GM19468 (cell line): ENCODE results near the gene SORCS1.

ENCODE experiments used
- ATAC-seq: cut with Tn5 transposase; IDR thresholded peaks from one replicate; pipeline ENCODE4 v1.9.1; 2021; ENCODE audit warnings: mild to moderate bottlenecking, moderate library complexity, moderate number of reproducible peaks; ENCODE audit not compliant: unreplicated experiment; ENCODE audit errors: extremely low read depth

The SORCS1 gene

DNA sequence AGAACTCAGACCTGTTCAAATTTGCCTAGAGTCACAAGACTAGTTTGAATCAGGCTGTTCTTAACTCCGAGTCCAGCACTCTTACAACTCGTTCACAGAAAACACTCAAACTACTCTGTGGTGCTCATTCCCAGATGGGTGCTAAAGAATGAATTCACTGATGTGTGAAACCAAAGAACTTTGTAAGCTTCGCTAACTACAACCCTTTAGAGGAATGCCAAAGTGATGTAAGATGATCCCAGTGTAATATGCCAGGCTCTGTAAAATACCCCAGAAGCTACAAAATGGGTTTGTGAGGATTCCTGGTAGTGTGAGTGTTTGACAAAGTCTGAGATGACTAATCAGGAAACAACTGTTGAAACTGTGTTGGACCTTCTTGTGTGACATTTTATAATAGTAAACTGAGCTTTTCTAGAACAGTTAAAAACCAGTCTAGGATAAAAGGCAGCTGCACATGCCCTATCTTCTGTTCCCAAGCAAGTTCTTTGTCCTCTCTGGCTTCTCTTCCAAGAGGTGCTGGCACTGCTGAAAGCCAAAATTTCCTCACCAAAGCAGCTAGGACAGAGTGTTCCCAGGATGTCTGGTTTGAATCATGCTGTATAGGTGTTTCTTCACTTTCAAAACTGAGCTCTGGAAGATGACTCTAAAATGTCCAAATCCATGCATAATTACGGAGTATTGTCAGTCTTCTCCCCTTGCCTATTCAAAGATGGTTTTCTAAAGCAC lies 527.6 kb downstream of the SORCS1 start:
- ATAC-seq, result no peak

DNA sequence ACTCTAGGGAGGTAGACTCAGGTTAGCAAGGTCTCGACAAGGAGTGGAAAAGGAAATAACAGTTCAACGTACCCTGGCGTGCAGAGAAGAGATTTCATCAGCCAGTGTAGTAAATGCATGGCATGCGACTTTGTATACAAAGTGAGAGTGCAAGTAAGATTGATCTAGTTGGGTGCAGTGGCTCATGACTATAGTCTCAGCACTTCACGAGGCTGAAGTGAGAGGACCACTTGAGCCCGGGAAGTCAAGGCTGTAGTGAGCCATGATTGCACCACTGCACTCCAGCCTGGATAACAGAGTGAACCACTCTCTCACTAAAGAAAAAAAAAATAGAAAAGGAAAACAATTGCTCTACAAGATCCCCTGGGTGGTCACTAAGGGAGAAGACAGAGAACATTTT lies 528.6 kb downstream of the SORCS1 start:
- ATAC-seq, result no peak

DNA sequence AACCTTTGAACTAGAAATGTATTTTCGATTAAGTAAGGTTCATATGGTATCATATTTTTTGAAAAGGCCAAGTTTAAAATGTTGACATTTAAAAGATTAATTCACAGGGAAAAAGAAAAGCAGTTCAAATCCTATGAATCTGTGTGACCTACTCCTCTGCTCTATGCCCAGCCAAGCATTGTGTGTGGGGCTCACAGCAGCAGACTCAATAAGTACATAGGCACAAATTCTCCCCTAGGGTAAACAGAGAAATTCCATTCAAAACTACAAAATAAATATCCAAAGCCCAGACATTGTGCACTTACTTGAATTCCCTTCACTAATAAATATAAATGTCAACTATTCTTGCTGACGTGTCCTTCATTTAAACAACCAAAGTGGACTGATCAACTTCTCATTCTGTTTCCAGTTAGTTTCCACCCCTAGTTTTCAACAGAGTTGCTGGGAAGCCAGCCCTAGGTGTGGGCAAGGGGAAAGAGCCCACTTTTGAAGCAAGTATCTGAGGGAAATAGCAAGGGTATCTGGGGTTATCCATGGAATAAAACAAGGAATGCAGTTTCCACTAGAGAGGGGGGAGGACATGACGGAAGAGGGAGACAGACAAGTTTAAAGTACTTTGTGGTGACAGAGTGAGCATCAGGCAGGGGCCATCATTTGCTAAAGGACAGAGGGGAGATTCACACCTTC lies 533.3 kb downstream of the SORCS1 start:
- no peak for ATAC-seq

DNA sequence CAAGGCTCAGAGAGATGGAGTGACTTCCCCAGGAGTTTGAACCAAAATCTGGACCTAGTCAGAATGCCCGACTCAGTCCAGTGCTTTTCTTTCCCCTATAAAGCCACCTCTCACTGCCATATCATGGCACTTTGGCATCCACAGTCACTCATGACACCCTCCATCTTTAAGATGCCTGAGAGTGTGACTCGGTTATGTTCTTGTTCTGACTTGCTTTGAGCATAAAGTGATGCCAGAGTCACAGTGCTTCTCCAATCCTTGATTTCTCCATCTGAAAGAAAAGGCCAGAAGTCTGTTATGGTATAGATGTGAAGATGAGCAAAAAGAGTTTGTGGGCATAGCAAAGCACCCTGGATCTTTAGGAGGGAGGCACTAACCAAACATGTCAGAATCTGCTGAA lies 538.1 kb downstream of the SORCS1 start:
- no peak for ATAC-seq

DNA sequence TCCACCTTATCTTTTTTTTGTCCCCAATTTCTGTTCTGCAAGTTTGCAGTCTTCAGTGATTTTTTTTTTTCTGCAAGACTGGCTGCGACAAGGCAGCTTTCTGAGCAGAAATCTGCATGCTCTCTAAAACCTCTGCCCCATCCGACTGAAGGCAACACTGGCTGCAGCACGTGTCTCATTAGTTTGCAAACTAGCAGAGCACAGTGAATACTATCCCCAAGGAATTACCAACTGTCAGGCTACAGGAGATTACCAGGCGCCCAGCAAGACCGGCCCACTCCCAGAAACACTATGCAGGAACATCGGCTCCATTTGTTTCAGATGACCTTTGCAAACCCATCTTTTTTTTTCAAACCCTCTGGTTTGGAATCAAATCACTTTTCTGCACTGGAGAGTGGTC lies 538.8 kb downstream of the SORCS1 start:
- no peak for ATAC-seq

DNA sequence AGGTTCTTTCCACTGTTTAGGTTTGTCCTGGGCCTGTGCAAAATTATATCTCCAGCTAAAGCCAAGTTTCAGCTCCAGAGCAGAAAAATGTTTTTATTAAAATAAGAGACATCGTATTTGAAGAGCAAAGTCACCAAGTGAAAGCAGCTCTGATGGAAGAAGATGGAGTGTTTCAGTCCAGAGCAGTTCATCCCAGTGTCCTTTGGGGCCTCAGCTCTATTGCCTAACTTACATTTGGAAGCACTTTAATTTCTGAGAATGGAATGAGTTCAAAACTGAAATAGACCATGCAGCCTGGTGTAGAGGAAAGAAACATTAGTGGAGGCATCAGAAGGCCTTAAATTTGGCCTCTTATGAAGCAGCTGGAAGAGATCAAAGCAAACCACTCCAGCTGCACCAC lies 545.2 kb downstream of the SORCS1 start:
- no peak for ATAC-seq

DNA sequence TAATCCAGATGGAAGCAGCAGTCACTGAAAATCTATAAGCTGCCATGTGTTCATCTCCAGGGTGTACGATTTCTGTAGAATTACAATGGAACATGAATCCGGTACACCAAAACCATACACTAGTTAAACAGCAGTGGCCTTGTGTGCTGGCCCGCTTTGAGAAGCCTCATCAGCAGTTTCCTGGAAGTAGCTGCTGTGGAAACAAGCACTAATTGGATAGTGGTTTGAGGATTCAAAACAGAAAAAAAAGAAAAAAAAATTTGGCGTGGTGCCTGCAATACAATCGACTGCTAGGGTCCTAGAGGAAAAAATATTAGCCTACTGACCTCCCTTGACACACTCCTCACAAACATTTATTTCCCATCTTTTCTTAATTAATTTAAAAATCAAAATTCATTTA lies 545.9 kb downstream of the SORCS1 start:
- no peak for ATAC-seq

DNA sequence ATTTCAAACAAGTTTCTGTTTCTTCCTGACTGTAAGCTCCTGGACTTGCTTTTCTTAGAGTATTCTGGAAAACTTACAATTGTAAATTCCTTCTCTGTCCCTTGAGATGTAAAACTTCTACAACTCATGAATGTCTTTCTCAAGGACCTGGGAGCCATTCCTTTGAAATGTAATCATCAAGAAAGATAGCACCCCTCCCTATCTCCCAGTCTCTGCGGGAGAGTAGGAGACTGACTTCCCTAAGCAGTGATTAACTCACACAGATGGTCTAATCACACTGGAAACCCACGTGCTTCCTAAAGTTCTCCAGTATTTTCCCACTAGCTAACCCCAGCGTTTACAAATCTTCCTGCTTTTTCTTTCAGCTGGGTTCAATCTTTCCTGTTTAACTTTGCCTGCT lies 549.4 kb downstream of the SORCS1 start:
- no peak for ATAC-seq

- ATAC-seq, result no peak
Measured at GRCh38 chr10:106614293-106614692, 550.2 kb downstream of the SORCS1 start.

DNA sequence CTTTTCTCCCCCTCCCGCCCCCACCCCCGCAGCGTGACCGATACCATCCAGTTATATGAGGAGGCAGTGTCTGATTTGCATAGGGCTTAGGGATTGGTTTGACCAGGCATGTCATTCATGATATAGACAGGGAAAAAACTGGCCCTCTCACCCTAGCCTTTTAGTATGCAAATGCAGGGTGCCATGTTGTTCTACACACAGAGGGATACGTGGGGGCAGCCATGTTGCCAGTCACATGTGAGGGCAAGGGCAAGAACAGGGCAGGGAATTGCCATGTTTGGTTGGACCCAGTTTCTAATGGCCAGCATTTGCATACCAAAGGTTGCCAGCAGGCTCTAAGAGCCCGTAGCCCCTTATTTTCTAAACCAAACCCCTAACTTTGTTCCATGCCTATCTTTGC lies 552.1 kb downstream of the SORCS1 start:
- ATAC-seq, result no peak

DNA sequence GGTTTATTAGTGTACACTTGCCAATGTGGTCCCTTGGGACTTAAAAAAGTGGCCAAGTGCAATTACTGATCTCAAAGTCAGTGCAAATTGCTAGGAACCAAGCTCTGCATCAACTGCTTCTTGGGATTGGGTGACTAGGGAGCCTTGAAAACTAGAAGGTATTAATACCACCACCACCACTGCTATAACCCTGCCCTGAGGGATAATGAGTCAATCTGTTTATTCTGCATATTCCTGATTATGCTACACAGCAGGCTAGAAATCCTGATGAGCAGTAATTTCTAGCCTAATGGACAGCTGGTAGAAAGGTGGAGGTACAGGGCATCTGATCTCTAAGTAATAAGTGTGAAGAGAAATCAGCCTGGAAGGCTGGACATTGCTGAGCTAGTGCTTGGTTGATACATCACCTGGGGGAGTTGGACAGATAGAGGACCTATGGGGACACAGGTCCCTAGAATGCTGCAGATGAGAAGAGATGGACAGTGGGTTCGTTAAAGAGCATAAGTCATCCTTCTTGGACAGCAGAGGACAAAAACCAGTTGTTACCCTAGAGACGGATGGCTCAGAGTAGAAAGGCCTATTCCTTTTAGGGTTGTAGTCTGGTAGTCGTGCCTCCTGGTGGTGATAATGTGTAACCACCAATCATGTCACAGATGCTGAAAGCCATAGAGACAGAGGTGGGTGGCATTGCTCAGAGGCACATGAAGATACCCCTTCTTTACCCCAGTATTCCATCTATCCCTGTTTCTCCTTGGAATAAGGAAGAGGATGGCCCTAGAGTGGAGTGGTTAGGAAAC lies 554.8 kb downstream of the SORCS1 start:
- ATAC-seq, result no peak

DNA sequence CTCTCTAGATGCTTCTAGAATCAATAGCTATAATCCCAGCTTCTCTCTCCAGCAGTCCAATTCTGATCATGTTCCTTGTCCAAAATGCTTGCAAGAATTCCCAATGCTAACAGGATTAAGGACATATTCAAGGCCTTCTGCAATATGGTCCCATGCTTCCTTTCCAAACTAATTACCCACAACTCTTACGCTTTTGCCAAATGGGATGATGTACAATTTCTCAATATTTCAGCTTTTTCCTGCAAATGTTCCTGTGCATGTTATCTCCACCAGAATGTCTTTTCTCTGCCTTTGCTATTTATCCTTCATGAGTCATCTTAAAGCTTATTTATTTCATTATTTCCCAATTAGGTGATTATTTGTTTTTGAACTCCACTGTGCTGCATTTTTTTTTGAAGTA lies 556.4 kb downstream of the SORCS1 start:
- no peak for ATAC-seq

- no peak for ATAC-seq
Measured at GRCh38 chr10:106595281-106595680, 569.2 kb downstream of the SORCS1 start.

GRCh38 chr10:106593876-106594275 lies 570.6 kb downstream of the SORCS1 start:
- no peak for ATAC-seq

GRCh38 chr10:106592396-106592795 lies 572.1 kb downstream of the SORCS1 start:
- ATAC-seq, result no peak

DNA sequence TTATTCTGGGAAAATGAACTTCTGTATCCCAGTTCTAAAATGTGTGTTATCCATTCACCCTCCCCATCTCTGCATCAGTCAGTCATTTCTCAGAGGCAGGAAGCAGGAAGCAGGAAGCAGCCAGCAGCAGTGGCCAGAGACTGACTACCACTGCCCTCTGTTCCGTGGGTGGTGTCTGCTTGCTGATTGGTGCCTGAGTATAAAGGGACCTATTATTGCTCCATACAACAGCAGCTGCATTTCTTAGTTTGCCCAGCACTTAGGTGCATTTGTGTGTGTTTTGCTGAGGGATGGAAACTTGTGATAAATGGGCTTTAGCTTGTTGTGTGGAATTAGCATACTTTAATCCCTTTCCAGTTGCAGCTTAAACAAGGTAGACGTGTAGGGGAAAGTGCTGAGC lies 582.2 kb downstream of the SORCS1 start:
- no peak for ATAC-seq

GRCh38 chr10:106577756-106578155 lies 586.8 kb downstream of the SORCS1 start:
- ATAC-seq, result no peak

DNA sequence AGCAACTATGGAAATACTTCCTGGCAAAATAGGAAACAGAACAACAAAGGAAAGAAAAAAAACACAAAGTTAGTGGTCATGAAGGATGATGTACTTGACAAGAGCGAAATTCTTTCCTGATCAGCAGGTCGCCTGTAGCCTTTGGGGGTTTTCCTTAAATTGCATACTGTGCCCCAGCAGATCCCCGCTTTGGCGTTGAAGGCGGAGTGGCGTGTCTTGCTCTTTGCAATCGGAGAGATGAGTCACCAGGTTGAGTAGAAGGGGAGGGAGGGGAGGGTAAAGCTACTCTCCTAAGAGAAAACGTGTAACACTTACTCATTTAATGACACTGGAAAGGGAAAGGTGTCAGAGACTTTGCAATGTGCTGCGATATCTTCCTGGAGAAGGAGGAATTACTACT lies 587.2 kb downstream of the SORCS1 start:
- no peak for ATAC-seq

- ATAC-seq, result no peak
Measured at GRCh38 chr10:106576534-106576933, 588.0 kb downstream of the SORCS1 start.

- no peak for ATAC-seq
Measured at GRCh38 chr10:106573106-106573505, 591.4 kb downstream of the SORCS1 start.
